Measurements from ENCODE around the gene LIX1. TPM values are rescaled to one million over a fixed set of nuclear protein-coding genes. Genes with fewer than 3 reads are reported as not detected.

LIX1 gene
- total and polyA plus RNA-seq, 2 of the 13 experiments (the other 11 are each of a cell fraction or from before 2014, with no cell fraction given): not detected

DNA sequence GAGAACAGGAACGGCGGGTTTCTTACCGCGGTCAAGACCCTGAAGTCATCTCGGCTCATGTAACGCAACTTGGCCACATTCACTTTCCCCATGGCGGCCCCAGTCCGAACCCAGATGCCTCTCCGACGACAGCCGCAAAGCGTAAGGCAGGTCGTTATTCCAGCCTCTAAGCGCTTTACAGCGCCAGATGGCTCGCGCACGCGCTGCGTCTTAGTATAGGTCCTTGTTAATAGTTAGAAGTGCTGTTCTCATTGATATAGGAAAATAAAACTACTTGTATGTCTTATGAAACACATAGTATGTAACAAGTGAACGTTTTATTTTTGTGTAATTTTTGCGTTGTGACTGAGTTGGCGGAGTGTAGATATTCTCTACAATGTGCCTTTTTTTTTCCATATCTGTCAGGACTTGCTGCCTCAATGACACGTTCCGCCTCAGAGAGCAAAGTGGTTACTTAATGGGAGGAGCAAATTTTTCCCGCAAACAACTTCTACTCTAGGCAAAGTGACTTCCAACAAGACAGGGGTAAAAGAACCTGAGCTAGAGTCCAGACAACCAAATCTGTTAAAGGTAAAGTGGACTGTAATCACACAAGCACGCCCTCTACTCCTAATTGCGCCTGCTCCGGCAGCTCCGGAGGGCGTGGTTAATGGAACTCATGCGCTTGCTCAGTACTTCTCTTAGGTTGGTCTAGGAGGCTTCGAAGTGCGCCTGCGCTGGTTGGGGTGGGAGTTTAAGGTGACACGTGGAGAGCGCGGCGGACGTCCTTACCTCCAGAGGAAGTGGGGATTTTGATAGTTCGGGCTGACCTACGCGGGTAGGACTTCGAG, 40.9 kb upstream of the LIX1 start, which contains the start of gene RIOK2 (continued):
- TF ChIP-seq SRSF4 (IDR thresholded peaks at IDR 0.05; ENCODE audit: low read depth, low read length, poor library complexity, severe bottlenecking) (no peak), TBP (CRISPR knock-in tag; IDR thresholded peaks at IDR 0.05) (no peak), MZF1 (CRISPR knock-in tag; IDR thresholded peaks at IDR 0.05; ENCODE audit: borderline replicate concordance) (no peak), SALL1 (CRISPR knock-in tag; IDR thresholded peaks at IDR 0.05) (peak; percentile 86), GABPA (IDR thresholded peaks at IDR 0.05; ENCODE audit: low read depth, low read length) (no peak), GABPA (CRISPR knock-in tag; IDR thresholded peaks at IDR 0.05; ENCODE audit: low read depth) (peak; percentile 52), CENPX (CRISPR knock-in tag; IDR thresholded peaks at IDR 0.05) (no peak), KLF12 (CRISPR knock-in tag; IDR thresholded peaks at IDR 0.05; ENCODE audit: borderline replicate concordance) (peak; percentile 77), ELF1 (CRISPR knock-in tag; IDR thresholded peaks at IDR 0.05) (no peak; the same call in 1 of the 2 replicates), ZC3H13 (CRISPR knock-in tag; IDR thresholded peaks at IDR 0.05) (no peak), JARID2 (CRISPR knock-in tag; IDR thresholded peaks at IDR 0.05; ENCODE audit: insufficient replicate concordance) (peak; percentile 84), NPAS2 (CRISPR knock-in tag; IDR thresholded peaks at IDR 0.05; ENCODE audit: borderline replicate concordance) (no peak), ZNF33A (CRISPR knock-in tag; IDR thresholded peaks at IDR 0.05; ENCODE audit: borderline replicate concordance) (no peak), ZNF781 (CRISPR knock-in tag; IDR thresholded peaks at IDR 0.05; ENCODE audit: borderline replicate concordance, not compliant biosample characterization) (peak; percentile 91), FOXA3 (CRISPR knock-in tag; IDR thresholded peaks at IDR 0.05) (no peak; the same call in 1 of the 2 replicates), LCORL (IDR thresholded peaks at IDR 0.05) (no peak), LCORL (CRISPR knock-in tag; IDR thresholded peaks at IDR 0.05) (no peak), STAG1 (CRISPR knock-in tag; IDR thresholded peaks at IDR 0.05) (no peak), POLR2AphosphoS2 (IDR thresholded peaks at IDR 0.05; ENCODE audit: low read depth, low read length) (no peak), RBFOX2 (IDR thresholded peaks at IDR 0.05; ENCODE audit: low read depth, low read length) (peak; percentile 31; the same call in 1 of the 2 replicates), ZNF30 (CRISPR knock-in tag; IDR thresholded peaks at IDR 0.05) (peak; percentile 54; the same call in 1 of the 2 replicates), NBN (conservative IDR thresholded peaks at IDR 0.05) (no peak)
- TF ChIP-seq, protein P1, sequence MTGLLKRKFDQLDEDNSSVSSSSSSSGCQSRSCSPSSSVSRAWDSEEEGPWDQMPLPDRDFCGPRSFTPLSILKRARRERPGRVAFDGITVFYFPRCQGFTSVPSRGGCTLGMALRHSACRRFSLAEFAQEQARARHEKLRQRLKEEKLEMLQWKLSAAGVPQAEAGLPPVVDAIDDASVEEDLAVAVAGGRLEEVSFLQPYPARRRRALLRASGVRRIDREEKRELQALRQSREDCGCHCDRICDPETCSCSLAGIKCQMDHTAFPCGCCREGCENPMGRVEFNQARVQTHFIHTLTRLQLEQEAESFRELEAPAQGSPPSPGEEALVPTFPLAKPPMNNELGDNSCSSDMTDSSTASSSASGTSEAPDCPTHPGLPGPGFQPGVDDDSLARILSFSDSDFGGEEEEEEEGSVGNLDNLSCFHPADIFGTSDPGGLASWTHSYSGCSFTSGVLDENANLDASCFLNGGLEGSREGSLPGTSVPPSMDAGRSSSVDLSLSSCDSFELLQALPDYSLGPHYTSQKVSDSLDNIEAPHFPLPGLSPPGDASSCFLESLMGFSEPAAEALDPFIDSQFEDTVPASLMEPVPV (CRISPR knock-in tag; IDR thresholded peaks at IDR 0.05): 0 out of 2 replicates have a peak, but pooled peaks have one; percentile 46
- TF ChIP-seq, protein P2, sequence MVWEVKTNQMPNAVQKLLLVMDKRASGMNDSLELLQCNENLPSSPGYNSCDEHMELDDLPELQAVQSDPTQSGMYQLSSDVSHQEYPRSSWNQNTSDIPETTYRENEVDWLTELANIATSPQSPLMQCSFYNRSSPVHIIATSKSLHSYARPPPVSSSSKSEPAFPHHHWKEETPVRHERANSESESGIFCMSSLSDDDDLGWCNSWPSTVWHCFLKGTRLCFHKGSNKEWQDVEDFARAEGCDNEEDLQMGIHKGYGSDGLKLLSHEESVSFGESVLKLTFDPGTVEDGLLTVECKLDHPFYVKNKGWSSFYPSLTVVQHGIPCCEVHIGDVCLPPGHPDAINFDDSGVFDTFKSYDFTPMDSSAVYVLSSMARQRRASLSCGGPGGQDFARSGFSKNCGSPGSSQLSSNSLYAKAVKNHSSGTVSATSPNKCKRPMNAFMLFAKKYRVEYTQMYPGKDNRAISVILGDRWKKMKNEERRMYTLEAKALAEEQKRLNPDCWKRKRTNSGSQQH (CRISPR knock-in tag; IDR thresholded peaks at IDR 0.05; ENCODE audit: low read depth): peak; percentile 30; the same call in 1 of the 2 replicates
- TF ChIP-seq, protein P3, sequence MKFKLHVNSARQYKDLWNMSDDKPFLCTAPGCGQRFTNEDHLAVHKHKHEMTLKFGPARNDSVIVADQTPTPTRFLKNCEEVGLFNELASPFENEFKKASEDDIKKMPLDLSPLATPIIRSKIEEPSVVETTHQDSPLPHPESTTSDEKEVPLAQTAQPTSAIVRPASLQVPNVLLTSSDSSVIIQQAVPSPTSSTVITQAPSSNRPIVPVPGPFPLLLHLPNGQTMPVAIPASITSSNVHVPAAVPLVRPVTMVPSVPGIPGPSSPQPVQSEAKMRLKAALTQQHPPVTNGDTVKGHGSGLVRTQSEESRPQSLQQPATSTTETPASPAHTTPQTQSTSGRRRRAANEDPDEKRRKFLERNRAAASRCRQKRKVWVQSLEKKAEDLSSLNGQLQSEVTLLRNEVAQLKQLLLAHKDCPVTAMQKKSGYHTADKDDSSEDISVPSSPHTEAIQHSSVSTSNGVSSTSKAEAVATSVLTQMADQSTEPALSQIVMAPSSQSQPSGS (CRISPR knock-in tag; IDR thresholded peaks at IDR 0.05): peak; percentile 59; the same call in 1 of the 2 replicates
